22Rv1 (cell line): ENCODE results near the gene SRF.

Experiments
- CTCF ChIP-seq: fragments of 450-650 bp; IDR thresholded peaks from 2 replicates; pipeline ENCODE4 v1.5.1; 2017; ENCODE audit warnings: mild to moderate bottlenecking
- ZFX ChIP-seq: fragments of 450-650 bp; IDR thresholded peaks from 2 replicates; pipeline ENCODE4 v1.6.1; 2017; ENCODE audit warnings: antibody characterized with exemption, borderline replicate concordance

DNA sequence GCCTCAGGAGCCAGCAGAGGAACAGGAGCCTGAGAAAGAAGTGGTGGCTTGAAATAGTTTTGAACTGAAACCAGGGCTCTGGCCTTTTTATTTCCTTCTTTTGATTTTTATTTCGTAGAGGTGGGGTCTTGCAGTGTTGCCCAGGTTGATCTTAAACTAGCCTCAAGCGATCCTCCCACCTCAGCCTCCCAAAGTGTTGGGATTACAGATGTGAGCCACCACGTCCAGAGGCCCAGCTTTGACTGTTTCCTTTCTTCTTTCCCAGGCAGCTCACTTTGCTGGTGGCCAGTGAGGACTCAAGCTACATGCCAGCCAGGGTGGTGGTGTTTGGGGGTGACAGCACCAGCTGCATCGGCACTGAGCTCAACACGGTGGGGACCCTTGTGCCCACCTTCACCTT, 31.4 kb downstream of the SRF start:
- TF ChIP-seq CTCF (no peak), ZFX (no peak)
